ENCODE results near the gene GALNT11.
"Not testable (repeated sequence)": the region's sequence is repeated elsewhere in the genome, so short reads cannot be mapped to it uniquely, and the experiment has no call there.

The GALNT11 gene

GRCh38 chr7:152072421-152072820, 46.9 kb downstream of the GALNT11 start:
- Histone ChIP-seq H3K9me2 (replicated peaks; ENCODE audit: insufficient read depth, low read length) (no peaks in the 10 kb centered on the region), H3K79me2 (ENCODE audit: low read length) (no peaks in the 10 kb centered on the region), H3K4me3 (ENCODE audit: low read length) (no peak overlapping the region), H3K9me3 (replicated peaks; ENCODE audit: insufficient read depth, low read length) (no peaks in the 10 kb centered on the region), H3F3A (ENCODE audit: insufficient read depth, low read length) (no peaks in the 10 kb centered on the region), H2AFZ (ENCODE audit: low read length) (no peak overlapping the region), H3K4me2 (ENCODE audit: low read depth, low read length) (no peak overlapping the region), H3K4me1 (ENCODE audit: low read length) (no peaks in the 10 kb centered on the region), H4K20me1 (ENCODE audit: insufficient read depth, low read length) (no peaks in the 10 kb centered on the region), H3K36me3 (replicated peaks; ENCODE audit: insufficient read depth, low read length) (no peaks in the 10 kb centered on the region), H3K9ac (ENCODE audit: low read length) (no peak overlapping the region), H3K27ac (ENCODE audit: low read length) (no peak overlapping the region), H3K27me3 (replicated peaks; ENCODE audit: insufficient read depth, low read length) (no peaks in the 10 kb centered on the region)
- TF ChIP-seq EZH2phosphoT487 (IDR thresholded peaks at IDR 0.05; ENCODE audit: low read length) (no peak), EZH2 (optimal IDR thresholded peaks at IDR 0.05; ENCODE audit: low read depth, low read length) (no peak), CTCF (IDR thresholded peaks at IDR 0.05; ENCODE audit: low read length) (no peak)
- DNase-seq, result no peak

- Histone ChIP-seq H3K9ac (ENCODE audit: low read length) (no peak overlapping the region), H3K4me1 (ENCODE audit: low read length) (peaks cover 2% of the 10 kb centered on the region), H3K27ac (ENCODE audit: low read length) (no peak overlapping the region), H4K20me1 (ENCODE audit: insufficient read depth, low read length) (no peaks in the 10 kb centered on the region), H3K79me2 (ENCODE audit: low read length) (no peaks in the 10 kb centered on the region), H3K9me3 (replicated peaks; ENCODE audit: insufficient read depth, low read length) (no peaks in the 10 kb centered on the region), H3K36me3 (replicated peaks; ENCODE audit: insufficient read depth, low read length) (no peaks in the 10 kb centered on the region), H3F3A (ENCODE audit: insufficient read depth, low read length) (no peaks in the 10 kb centered on the region), H2AFZ (ENCODE audit: low read length) (no peak overlapping the region), H3K27me3 (replicated peaks; ENCODE audit: insufficient read depth, low read length) (no peaks in the 10 kb centered on the region), H3K4me3 (ENCODE audit: low read length) (no peak overlapping the region), H3K4me2 (ENCODE audit: low read depth, low read length) (no peak overlapping the region), H3K9me2 (replicated peaks; ENCODE audit: insufficient read depth, low read length) (no peaks in the 10 kb centered on the region)
- no peak for DNase-seq
- TF ChIP-seq CTCF (IDR thresholded peaks at IDR 0.05; ENCODE audit: low read length), result no peak
- no peak for TF ChIP-seq EZH2phosphoT487 (IDR thresholded peaks at IDR 0.05; ENCODE audit: low read length)
- TF ChIP-seq EZH2 (optimal IDR thresholded peaks at IDR 0.05; ENCODE audit: low read depth, low read length), result no peak
These were observed 47.9 kb downstream of the GALNT11 start for GRCh38 chr7:152073352-152073751.

- H3K27ac ChIP-seq (ENCODE audit: low read length), result no peak overlapping the region
- no peaks in the 10 kb centered on the region for H3K27me3 ChIP-seq (replicated peaks; ENCODE audit: insufficient read depth, low read length)
These were observed 49.2 kb downstream of the GALNT11 start for GRCh38 chr7:152074673-152075072.

GRCh38 chr7:152075379-152075778, 49.9 kb downstream of the GALNT11 start:
- H3K9me2 ChIP-seq (replicated peaks; ENCODE audit: insufficient read depth, low read length); H3K9ac ChIP-seq (ENCODE audit: low read length); H3K4me3 ChIP-seq (ENCODE audit: low read length); H3K27me3 ChIP-seq (replicated peaks; ENCODE audit: insufficient read depth, low read length); H3F3A ChIP-seq (ENCODE audit: insufficient read depth, low read length); H4K20me1 ChIP-seq (ENCODE audit: insufficient read depth, low read length); H3K9me3 ChIP-seq (replicated peaks; ENCODE audit: insufficient read depth, low read length); H3K27ac ChIP-seq (ENCODE audit: low read length); H3K36me3 ChIP-seq (replicated peaks; ENCODE audit: insufficient read depth, low read length); DNase-seq; H3K4me2 ChIP-seq (ENCODE audit: low read depth, low read length); H2AFZ ChIP-seq (ENCODE audit: low read length); H3K79me2 ChIP-seq (ENCODE audit: low read length): not testable (repeated sequence)
- H3K4me1 ChIP-seq (ENCODE audit: low read length), result peaks cover 19% of the 10 kb centered on the region

More at GRCh38 chr7:152074673-152075072, 49.2 kb downstream of the GALNT11 start:
- Histone ChIP-seq H2AFZ (ENCODE audit: low read length) (no peak overlapping the region), H3K36me3 (replicated peaks; ENCODE audit: insufficient read depth, low read length) (no peaks in the 10 kb centered on the region), H3K9me2 (replicated peaks; ENCODE audit: insufficient read depth, low read length) (no peaks in the 10 kb centered on the region), H3K9me3 (replicated peaks; ENCODE audit: insufficient read depth, low read length) (no peaks in the 10 kb centered on the region), H3F3A (ENCODE audit: insufficient read depth, low read length) (no peaks in the 10 kb centered on the region), H3K4me3 (ENCODE audit: low read length) (no peak overlapping the region), H3K79me2 (ENCODE audit: low read length) (no peaks in the 10 kb centered on the region), H3K9ac (ENCODE audit: low read length) (no peak overlapping the region), H3K4me2 (ENCODE audit: low read depth, low read length) (no peak overlapping the region), H4K20me1 (ENCODE audit: insufficient read depth, low read length) (no peaks in the 10 kb centered on the region), H3K4me1 (ENCODE audit: low read length) (peaks cover 15% of the 10 kb centered on the region)
- DNase-seq, result no peak
- TF ChIP-seq EZH2phosphoT487 (IDR thresholded peaks at IDR 0.05; ENCODE audit: low read length), result no peak
- no peak for TF ChIP-seq EZH2 (optimal IDR thresholded peaks at IDR 0.05; ENCODE audit: low read depth, low read length)
- TF ChIP-seq CTCF (IDR thresholded peaks at IDR 0.05; ENCODE audit: low read length), result no peak
